ENCODE data around the gene NBEAL2. TPM values are rescaled to one million over a fixed set of nuclear protein-coding genes. Genes with fewer than 3 reads are reported as not detected.

The NBEAL2 gene
- total RNA-seq, 1 experiment from 2014 or later = 80.0 TPM

DNA sequence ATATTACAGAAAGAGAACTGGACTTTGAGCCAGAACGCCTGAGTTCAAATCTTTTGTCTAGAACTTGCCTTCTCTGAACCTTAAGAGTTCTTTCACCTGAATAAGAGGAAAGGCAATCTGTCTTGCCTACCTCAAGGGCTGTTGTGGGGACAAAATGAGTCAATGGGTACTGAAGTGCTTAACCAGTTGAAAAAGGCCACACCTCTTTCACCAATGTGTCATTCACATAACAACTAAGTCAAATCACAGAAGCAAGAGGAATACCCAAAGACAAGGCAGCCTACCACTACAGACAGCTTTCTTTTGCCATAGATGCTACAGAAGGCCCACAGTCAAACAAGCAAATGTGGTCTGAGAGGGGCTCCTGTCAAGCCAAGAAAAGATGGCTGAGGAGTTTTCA is 39.7 kb downstream of the NBEAL2 start:
- Mint-ChIP-seq H3K4me1 (peaks cover 7% of the 10 kb centered on the region), H3K9me3 (no peaks in the 10 kb centered on the region), H3K27me3 (ENCODE audit: low read depth) (no peaks in the 10 kb centered on the region), H3K4me3 (no peak overlapping the region), H3K36me3 (peaks cover 23% of the 10 kb centered on the region), H3K27ac (no peak overlapping the region)
- no peak for DNase-seq (ENCODE audit: low spot score)
- ATAC-seq = no peak
- TF ChIP-seq, protein P1, sequence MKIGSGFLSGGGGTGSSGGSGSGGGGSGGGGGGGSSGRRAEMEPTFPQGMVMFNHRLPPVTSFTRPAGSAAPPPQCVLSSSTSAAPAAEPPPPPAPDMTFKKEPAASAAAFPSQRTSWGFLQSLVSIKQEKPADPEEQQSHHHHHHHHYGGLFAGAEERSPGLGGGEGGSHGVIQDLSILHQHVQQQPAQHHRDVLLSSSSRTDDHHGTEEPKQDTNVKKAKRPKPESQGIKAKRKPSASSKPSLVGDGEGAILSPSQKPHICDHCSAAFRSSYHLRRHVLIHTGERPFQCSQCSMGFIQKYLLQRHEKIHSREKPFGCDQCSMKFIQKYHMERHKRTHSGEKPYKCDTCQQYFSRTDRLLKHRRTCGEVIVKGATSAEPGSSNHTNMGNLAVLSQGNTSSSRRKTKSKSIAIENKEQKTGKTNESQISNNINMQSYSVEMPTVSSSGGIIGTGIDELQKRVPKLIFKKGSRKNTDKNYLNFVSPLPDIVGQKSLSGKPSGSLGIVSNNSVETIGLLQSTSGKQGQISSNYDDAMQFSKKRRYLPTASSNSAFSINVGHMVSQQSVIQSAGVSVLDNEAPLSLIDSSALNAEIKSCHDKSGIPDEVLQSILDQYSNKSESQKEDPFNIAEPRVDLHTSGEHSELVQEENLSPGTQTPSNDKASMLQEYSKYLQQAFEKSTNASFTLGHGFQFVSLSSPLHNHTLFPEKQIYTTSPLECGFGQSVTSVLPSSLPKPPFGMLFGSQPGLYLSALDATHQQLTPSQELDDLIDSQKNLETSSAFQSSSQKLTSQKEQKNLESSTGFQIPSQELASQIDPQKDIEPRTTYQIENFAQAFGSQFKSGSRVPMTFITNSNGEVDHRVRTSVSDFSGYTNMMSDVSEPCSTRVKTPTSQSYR (CRISPR knock-in tag; IDR thresholded peaks at IDR 0.05) = no peak
- TF ChIP-seq, protein P2, sequence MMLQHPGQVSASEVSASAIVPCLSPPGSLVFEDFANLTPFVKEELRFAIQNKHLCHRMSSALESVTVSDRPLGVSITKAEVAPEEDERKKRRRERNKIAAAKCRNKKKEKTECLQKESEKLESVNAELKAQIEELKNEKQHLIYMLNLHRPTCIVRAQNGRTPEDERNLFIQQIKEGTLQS (CRISPR knock-in tag; conservative IDR thresholded peaks at IDR 0.05) = no peak
- no peak for TF ChIP-seq CBFB (CRISPR knock-in tag; IDR thresholded peaks at IDR 0.05; ENCODE audit: low read depth)
- TF ChIP-seq, protein P3, sequence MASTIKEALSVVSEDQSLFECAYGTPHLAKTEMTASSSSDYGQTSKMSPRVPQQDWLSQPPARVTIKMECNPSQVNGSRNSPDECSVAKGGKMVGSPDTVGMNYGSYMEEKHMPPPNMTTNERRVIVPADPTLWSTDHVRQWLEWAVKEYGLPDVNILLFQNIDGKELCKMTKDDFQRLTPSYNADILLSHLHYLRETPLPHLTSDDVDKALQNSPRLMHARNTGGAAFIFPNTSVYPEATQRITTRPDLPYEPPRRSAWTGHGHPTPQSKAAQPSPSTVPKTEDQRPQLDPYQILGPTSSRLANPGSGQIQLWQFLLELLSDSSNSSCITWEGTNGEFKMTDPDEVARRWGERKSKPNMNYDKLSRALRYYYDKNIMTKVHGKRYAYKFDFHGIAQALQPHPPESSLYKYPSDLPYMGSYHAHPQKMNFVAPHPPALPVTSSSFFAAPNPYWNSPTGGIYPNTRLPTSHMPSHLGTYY (CRISPR knock-in tag; IDR thresholded peaks at IDR 0.05) = no peak
- POLR2A ChIA-PET = no interaction called here
- CTCF ChIA-PET = no interaction called here

DNA sequence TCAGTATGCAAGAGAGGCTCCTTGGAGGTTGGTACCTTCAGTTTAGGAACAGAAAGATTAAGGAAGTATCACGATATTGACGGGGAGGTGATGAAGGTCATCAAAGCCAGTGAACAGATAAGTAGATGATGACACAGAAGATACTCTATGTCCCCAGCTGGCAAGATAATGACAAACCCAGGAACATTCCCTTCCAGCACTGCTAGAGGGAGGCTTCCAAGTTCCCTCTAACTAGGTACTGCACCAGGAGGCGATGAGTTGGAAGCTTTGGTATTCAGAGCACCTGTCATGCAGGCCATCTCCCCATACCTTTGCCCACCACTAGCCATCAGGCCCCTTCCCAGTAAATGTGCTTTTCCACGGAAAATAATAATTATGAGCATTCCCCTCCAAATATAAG is 40.8 kb downstream of the NBEAL2 start:
- TF ChIP-seq, protein P4, sequence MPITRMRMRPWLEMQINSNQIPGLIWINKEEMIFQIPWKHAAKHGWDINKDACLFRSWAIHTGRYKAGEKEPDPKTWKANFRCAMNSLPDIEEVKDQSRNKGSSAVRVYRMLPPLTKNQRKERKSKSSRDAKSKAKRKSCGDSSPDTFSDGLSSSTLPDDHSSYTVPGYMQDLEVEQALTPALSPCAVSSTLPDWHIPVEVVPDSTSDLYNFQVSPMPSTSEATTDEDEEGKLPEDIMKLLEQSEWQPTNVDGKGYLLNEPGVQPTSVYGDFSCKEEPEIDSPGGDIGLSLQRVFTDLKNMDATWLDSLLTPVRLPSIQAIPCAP (CRISPR knock-in tag; IDR thresholded peaks at IDR 0.05) = no peak
- TF ChIP-seq, protein P5, sequence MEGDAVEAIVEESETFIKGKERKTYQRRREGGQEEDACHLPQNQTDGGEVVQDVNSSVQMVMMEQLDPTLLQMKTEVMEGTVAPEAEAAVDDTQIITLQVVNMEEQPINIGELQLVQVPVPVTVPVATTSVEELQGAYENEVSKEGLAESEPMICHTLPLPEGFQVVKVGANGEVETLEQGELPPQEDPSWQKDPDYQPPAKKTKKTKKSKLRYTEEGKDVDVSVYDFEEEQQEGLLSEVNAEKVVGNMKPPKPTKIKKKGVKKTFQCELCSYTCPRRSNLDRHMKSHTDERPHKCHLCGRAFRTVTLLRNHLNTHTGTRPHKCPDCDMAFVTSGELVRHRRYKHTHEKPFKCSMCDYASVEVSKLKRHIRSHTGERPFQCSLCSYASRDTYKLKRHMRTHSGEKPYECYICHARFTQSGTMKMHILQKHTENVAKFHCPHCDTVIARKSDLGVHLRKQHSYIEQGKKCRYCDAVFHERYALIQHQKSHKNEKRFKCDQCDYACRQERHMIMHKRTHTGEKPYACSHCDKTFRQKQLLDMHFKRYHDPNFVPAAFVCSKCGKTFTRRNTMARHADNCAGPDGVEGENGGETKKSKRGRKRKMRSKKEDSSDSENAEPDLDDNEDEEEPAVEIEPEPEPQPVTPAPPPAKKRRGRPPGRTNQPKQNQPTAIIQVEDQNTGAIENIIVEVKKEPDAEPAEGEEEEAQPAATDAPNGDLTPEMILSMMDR (IDR thresholded peaks at IDR 0.05) = no peak
- no peak for TF ChIP-seq PRRX2 (CRISPR knock-in tag; IDR thresholded peaks at IDR 0.05)
- TF ChIP-seq JUN (CRISPR knock-in tag; IDR thresholded peaks at IDR 0.05) = no peak
- TF ChIP-seq, protein P6, sequence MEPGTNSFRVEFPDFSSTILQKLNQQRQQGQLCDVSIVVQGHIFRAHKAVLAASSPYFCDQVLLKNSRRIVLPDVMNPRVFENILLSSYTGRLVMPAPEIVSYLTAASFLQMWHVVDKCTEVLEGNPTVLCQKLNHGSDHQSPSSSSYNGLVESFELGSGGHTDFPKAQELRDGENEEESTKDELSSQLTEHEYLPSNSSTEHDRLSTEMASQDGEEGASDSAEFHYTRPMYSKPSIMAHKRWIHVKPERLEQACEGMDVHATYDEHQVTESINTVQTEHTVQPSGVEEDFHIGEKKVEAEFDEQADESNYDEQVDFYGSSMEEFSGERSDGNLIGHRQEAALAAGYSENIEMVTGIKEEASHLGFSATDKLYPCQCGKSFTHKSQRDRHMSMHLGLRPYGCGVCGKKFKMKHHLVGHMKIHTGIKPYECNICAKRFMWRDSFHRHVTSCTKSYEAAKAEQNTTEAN (CRISPR knock-in tag; IDR thresholded peaks at IDR 0.05) = no peak
- TF ChIP-seq, protein P7, sequence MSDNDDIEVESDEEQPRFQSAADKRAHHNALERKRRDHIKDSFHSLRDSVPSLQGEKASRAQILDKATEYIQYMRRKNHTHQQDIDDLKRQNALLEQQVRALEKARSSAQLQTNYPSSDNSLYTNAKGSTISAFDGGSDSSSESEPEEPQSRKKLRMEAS (CRISPR knock-in tag; IDR thresholded peaks at IDR 0.05) = no peak
- Mint-ChIP-seq H3K4me3 (no peak overlapping the region), H3K9me3 (no peaks in the 10 kb centered on the region), H3K36me3 (peaks cover 23% of the 10 kb centered on the region), H3K4me1 (peaks cover 12% of the 10 kb centered on the region), H3K27me3 (ENCODE audit: low read depth) (no peaks in the 10 kb centered on the region), H3K27ac (no peak overlapping the region)
- CTCF ChIA-PET = no interaction called here
- ATAC-seq (no peak), DNase-seq (ENCODE audit: low spot score) (no peak)
- POLR2A ChIA-PET = no interaction called here

DNA sequence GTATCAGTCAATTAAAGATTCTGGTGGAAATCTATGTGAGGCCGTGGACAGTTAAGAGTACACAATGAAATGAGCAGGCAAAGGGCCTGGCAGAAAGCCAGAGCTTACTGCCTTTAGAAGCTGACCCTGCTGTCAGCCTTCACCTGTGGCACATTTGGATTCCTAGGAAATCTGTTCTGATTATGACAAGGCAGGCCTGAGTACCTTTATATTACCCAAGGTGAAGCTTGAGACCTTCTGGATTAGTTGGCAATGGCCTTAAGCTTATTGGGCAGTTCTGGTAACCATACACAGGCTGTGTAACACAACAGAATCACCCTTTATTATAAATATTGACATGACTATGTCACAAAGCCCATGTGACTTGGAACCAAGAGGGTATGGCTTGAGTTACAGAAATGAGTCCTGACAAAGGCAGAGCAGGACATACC is 43.2 kb downstream of the NBEAL2 start:
- Mint-ChIP-seq H3K36me3 (peaks cover 22% of the 10 kb centered on the region), H3K9me3 (no peaks in the 10 kb centered on the region), H3K4me1 (peaks cover 10% of the 10 kb centered on the region), H3K27me3 (ENCODE audit: low read depth) (no peaks in the 10 kb centered on the region), H3K27ac (no peak overlapping the region), H3K4me3 (no peak overlapping the region)
- DNase-seq (ENCODE audit: low spot score) (no peak), ATAC-seq (no peak)
- ChIA-PET POLR2A (no interaction called here), CTCF (no interaction called here)
- TF ChIP-seq ZNF138 (CRISPR knock-in tag; conservative IDR thresholded peaks at IDR 0.05) (no peak), MXD4 (CRISPR knock-in tag; IDR thresholded peaks at IDR 0.05; ENCODE audit: borderline replicate concordance) (no peak), ZNF121 (CRISPR knock-in tag; IDR thresholded peaks at IDR 0.05) (no peak)
- TF ChIP-seq, protein P8, sequence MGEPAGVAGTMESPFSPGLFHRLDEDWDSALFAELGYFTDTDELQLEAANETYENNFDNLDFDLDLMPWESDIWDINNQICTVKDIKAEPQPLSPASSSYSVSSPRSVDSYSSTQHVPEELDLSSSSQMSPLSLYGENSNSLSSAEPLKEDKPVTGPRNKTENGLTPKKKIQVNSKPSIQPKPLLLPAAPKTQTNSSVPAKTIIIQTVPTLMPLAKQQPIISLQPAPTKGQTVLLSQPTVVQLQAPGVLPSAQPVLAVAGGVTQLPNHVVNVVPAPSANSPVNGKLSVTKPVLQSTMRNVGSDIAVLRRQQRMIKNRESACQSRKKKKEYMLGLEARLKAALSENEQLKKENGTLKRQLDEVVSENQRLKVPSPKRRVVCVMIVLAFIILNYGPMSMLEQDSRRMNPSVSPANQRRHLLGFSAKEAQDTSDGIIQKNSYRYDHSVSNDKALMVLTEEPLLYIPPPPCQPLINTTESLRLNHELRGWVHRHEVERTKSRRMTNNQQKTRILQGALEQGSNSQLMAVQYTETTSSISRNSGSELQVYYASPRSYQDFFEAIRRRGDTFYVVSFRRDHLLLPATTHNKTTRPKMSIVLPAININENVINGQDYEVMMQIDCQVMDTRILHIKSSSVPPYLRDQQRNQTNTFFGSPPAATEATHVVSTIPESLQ (CRISPR knock-in tag; IDR thresholded peaks at IDR 0.05) = no peak
- TF ChIP-seq, protein P2 (CRISPR knock-in tag; conservative IDR thresholded peaks at IDR 0.05) = no peak
- TF ChIP-seq, protein P9, sequence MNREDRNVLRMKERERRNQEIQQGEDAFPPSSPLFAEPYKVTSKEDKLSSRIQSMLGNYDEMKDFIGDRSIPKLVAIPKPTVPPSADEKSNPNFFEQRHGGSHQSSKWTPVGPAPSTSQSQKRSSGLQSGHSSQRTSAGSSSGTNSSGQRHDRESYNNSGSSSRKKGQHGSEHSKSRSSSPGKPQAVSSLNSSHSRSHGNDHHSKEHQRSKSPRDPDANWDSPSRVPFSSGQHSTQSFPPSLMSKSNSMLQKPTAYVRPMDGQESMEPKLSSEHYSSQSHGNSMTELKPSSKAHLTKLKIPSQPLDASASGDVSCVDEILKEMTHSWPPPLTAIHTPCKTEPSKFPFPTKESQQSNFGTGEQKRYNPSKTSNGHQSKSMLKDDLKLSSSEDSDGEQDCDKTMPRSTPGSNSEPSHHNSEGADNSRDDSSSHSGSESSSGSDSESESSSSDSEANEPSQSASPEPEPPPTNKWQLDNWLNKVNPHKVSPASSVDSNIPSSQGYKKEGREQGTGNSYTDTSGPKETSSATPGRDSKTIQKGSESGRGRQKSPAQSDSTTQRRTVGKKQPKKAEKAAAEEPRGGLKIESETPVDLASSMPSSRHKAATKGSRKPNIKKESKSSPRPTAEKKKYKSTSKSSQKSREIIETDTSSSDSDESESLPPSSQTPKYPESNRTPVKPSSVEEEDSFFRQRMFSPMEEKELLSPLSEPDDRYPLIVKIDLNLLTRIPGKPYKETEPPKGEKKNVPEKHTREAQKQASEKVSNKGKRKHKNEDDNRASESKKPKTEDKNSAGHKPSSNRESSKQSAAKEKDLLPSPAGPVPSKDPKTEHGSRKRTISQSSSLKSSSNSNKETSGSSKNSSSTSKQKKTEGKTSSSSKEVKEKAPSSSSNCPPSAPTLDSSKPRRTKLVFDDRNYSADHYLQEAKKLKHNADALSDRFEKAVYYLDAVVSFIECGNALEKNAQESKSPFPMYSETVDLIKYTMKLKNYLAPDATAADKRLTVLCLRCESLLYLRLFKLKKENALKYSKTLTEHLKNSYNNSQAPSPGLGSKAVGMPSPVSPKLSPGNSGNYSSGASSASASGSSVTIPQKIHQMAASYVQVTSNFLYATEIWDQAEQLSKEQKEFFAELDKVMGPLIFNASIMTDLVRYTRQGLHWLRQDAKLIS (CRISPR knock-in tag; IDR thresholded peaks at IDR 0.05; ENCODE audit: borderline replicate concordance) = no peak

Data from WTC11 (cell line).